CD14-positive monocyte (primary cell): Measurements from ENCODE around the gene FALEC. TPM values are rescaled to one million over a fixed set of nuclear protein-coding genes. Genes with fewer than 3 reads are reported as not detected.

Experiments
- DNase-seq, 3 donors: peaks; one replicate each; pipeline ENCODE4 v3.0.0-alpha.2; 2011 to 2022
- H2AFZ ChIP-seq: 2 replicates; pipeline ENCODE4 v1.6.0; 2012; ENCODE audit warnings: mild to moderate bottlenecking, low read depth, low read length, inconsistent platforms; ENCODE audit not compliant: insufficient read depth, poor library complexity, severe bottlenecking
- H3K27ac ChIP-seq, 2 donors: 1 replicate in 1 of 2; 2 replicates in 1 of 2; pipeline ENCODE4 v1.5.1; 2012 to 2013; ENCODE audit warnings: low read length in 2 of 2, control low read depth in 1 of 2, inconsistent platforms in 1 of 2, low read depth in 1 of 2, mild to moderate bottlenecking in 1 of 2
- H3K27me3 ChIP-seq, 2 donors: one replicate each; pipeline versions ENCODE4 v1.6.0 to v1.6.1; 2011 to 2013; ENCODE audit warnings: low read length in 2 of 2; ENCODE audit not compliant: control insufficient read depth in 2 of 2, insufficient read depth in 2 of 2
- H3K36me3 ChIP-seq, 2 donors: replicated peaks in 1 of 2; 1 replicate in 1 of 2; 2 replicates in 1 of 2; pipeline versions ENCODE4 v1.5.1 to v1.6.1; 2012 to 2013; ENCODE audit warnings: low read length in 2 of 2, control low read depth in 1 of 2, inconsistent platforms in 1 of 2, mild to moderate bottlenecking in 1 of 2; ENCODE audit not compliant: insufficient read depth in 2 of 2, control insufficient read depth in 1 of 2
- H3K4me1 ChIP-seq, 2 donors: 1 replicate in 1 of 2; 2 replicates in 1 of 2; pipeline versions ENCODE4 v1.5.1 to v1.6.1; 2012 to 2013; ENCODE audit warnings: low read length in 2 of 2, control low read depth in 1 of 2, inconsistent platforms in 1 of 2, mild to moderate bottlenecking in 1 of 2, moderate library complexity in 1 of 2; ENCODE audit not compliant: insufficient read depth in 2 of 2, control insufficient read depth in 1 of 2
- H3K4me2 ChIP-seq: replicated peaks from 2 replicates; pipeline ENCODE3; 2012; ENCODE audit warnings: low read length, moderate library complexity, mild to moderate bottlenecking; ENCODE audit not compliant: poor library complexity, severe bottlenecking; ENCODE audit errors: extremely low read depth
- H3K4me3 ChIP-seq, 3 experiments: fragments of 200-600 bp in 1 of 3; sonication (generic) in 1 of 3; replicated peaks in 1 of 3; 1 replicate in 2 of 3; 2 replicates in 1 of 3; pipeline ENCODE4 v1.5.1; 2011 to 2013; ENCODE audit warnings: low read length in 3 of 3, mild to moderate bottlenecking in 3 of 3, control low read depth in 2 of 3, low read depth in 2 of 3, inconsistent platforms in 1 of 3, moderate library complexity in 1 of 3
- H3K79me2 ChIP-seq: 2 replicates; pipeline ENCODE4 v1.6.0; 2012; ENCODE audit warnings: mild to moderate bottlenecking, control low read depth, inconsistent platforms, low read length, moderate library complexity; ENCODE audit not compliant: insufficient read depth
- H3K9ac ChIP-seq: 2 replicates; pipeline ENCODE4 v1.6.0; 2017; ENCODE audit warnings: low read length, mild to moderate bottlenecking; ENCODE audit not compliant: insufficient read depth, poor library complexity, severe bottlenecking
- H3K9me3 ChIP-seq, 2 donors: replicated peaks in 1 of 2; 1 replicate in 1 of 2; 2 replicates in 1 of 2; pipeline versions ENCODE4 v1.5.1 to v1.6.1; 2012 to 2013; ENCODE audit warnings: low read length in 2 of 2, control low read depth in 1 of 2; ENCODE audit not compliant: control insufficient read depth in 1 of 2, insufficient read depth in 1 of 2
- H4K20me1 ChIP-seq: 2 replicates; pipeline ENCODE4 v1.6.0; 2012; ENCODE audit warnings: mild to moderate bottlenecking, low read length, control low read depth, moderate library complexity; ENCODE audit not compliant: insufficient read depth
- H3K27ac Mint-ChIP-seq, 7 donors: one replicate each; pipeline ENCODE4 v1.8.0; 2020; ENCODE audit warnings: mild to moderate bottlenecking in 7 of 7, mixed read lengths in 7 of 7, moderate library complexity in 6 of 7, inconsistent platforms in 2 of 7
- H3K27me3 Mint-ChIP-seq, 3 donors: one replicate each; pipeline ENCODE4 v1.8.0; 2021 to 2022; ENCODE audit warnings: low read depth in 3 of 3, mild to moderate bottlenecking in 3 of 3, mixed read lengths in 3 of 3, moderate library complexity in 3 of 3, inconsistent platforms in 1 of 3
- H3K36me3 Mint-ChIP-seq, 2 donors: one replicate each; pipeline ENCODE4 v1.8.0; 2020; ENCODE audit warnings: mixed read lengths in 2 of 2, inconsistent platforms in 1 of 2, mild to moderate bottlenecking in 1 of 2
- H3K4me1 Mint-ChIP-seq: one replicate; pipeline ENCODE4 v1.8.0; 2020; ENCODE audit warnings: mild to moderate bottlenecking, mixed read lengths
- H3K4me3 Mint-ChIP-seq, 2 donors: one replicate each; pipeline ENCODE4 v1.8.0; 2020; ENCODE audit warnings: mild to moderate bottlenecking in 2 of 2, mixed read lengths in 2 of 2, moderate library complexity in 1 of 2
- H3K9me3 Mint-ChIP-seq, 7 donors: one replicate each; pipeline ENCODE4 v1.8.0; 2020 to 2022; ENCODE audit warnings: mixed read lengths in 7 of 7, mild to moderate bottlenecking in 6 of 7, moderate library complexity in 6 of 7, inconsistent platforms in 2 of 7
- CTCF ChIP-seq: fragments of 200-600 bp; IDR thresholded peaks from one replicate; pipeline ENCODE4 v1.8.0; 2022; ENCODE audit warnings: antibody characterized with exemption, mild to moderate bottlenecking
- WGBS: methylation state at CpG from one replicate; pipeline ENCODE4 v1.1.5; 2013; ENCODE audit warnings: missing lambda C conversion rate; ENCODE audit not compliant: insufficient coverage; 5-methylcytosine and 5-hydroxymethylcytosine counted together
- intact Hi-C, 2 donors: fragments of 100-400 bp; cut with micrococcal nuclease; formaldehyde crosslinking; loops; one replicate each; pipeline versions ENCODE4 v1.15.0 to v1.15.1; 2023
- polyA plus RNA-seq, 3 donors: library from polyadenylated mRNA; depleted of rRNA in 1 of 3; unstranded in 2 of 3; stranded (reverse) in 1 of 3; fragments of 300-500 nt in 2 of 3; fragments of >200 nt in 1 of 3; fragmentation: Illumina TruSeq in 2 of 3; gene quantifications; 1 replicate in 2 of 3; 2 replicates in 1 of 3; pipeline ENCODE4 v1.2.3, GENCODE V29; 2012 to 2021

The FALEC gene
- polyA plus RNA-seq, 3 donors: not detected

DNA sequence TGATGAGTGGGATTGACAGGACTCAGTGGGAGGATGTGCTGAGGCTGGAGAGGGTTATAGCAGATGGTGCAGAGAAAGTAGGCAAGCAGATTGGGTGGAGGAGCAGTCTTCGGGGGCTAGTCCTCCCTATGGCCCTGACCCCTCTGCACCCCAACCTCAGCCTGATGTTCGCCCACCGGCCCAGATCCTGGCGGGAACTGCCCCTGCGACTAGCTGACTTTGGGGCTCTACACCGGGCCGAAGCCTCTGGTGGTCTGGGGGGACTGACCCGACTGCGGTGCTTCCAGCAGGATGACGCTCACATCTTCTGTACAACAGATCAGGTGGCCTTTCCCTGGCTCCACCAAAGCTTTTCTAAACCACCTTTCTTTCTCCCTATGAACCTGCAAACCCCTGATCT lies 17.2 kb upstream of the FALEC start:
- H3K79me2 ChIP-seq: no peaks in the 10 kb centered on the region
- peaks cover 54 to 72% of the 10 kb centered on the region in 2 donors for H3K36me3 ChIP-seq
- no peaks in the 10 kb centered on the region for H3K27me3 Mint-ChIP-seq
- no peaks in the 10 kb centered on the region for H3K4me1 ChIP-seq
- H3K9ac ChIP-seq: no peak overlapping the region
- no peak overlapping the region for H3K27ac ChIP-seq
- no peak overlapping the region for H2AFZ ChIP-seq
- H3K27me3 ChIP-seq: no peaks in the 10 kb centered on the region
- no peak overlapping the region for H3K4me3 ChIP-seq
- intact Hi-C loops: no loop called here
- no peak overlapping the region for H3K4me2 ChIP-seq
- WGBS: 100% methylated on average over 9 of the region's 10 CpGs
- H3K36me3 Mint-ChIP-seq: peaks cover 64 to 86% of the 10 kb centered on the region in 2 donors
- H4K20me1 ChIP-seq: no peaks in the 10 kb centered on the region
- TF ChIP-seq CTCF: no peak
- H3K4me3 Mint-ChIP-seq: no peak overlapping the region
- no peak for DNase-seq
- no peaks in the 10 kb centered on the region for H3K9me3 ChIP-seq
- H3K4me1 Mint-ChIP-seq: no peaks in the 10 kb centered on the region
- peaks cover 0 to 3% (median 0%) of the 10 kb centered on the region in 7 donors for H3K9me3 Mint-ChIP-seq
- no peak overlapping the region for H3K27ac Mint-ChIP-seq

- H3K27me3 ChIP-seq: no peaks in the 10 kb centered on the region
- H3K9me3 ChIP-seq: no peaks in the 10 kb centered on the region
- H3K27ac Mint-ChIP-seq: peak overlapping the region in 1 of 7 donors; percentile 67
- no peak overlapping the region for H3K9ac ChIP-seq
- peaks cover 4 to 17% of the 10 kb centered on the region in 2 donors for H3K4me1 ChIP-seq
- peaks cover 44 to 50% of the 10 kb centered on the region in 2 donors for H3K36me3 ChIP-seq
- no peaks in the 10 kb centered on the region for H3K27me3 Mint-ChIP-seq
- no peak overlapping the region for H3K4me3 Mint-ChIP-seq
- no peak overlapping the region for H3K4me3 ChIP-seq
- H3K79me2 ChIP-seq: no peaks in the 10 kb centered on the region
- 100% methylated on average over 4 of the region's 6 CpGs for WGBS
- no peaks in the 10 kb centered on the region for H3K9me3 Mint-ChIP-seq
- no peak overlapping the region for H3K4me2 ChIP-seq
- peaks cover 58 to 61% of the 10 kb centered on the region in 2 donors for H3K36me3 Mint-ChIP-seq
- intact Hi-C loops: no loop called here
- DNase-seq: no peak
- no peaks in the 10 kb centered on the region for H4K20me1 ChIP-seq
- peaks cover 14% of the 10 kb centered on the region for H3K4me1 Mint-ChIP-seq
- no peak for TF ChIP-seq CTCF
- H2AFZ ChIP-seq: no peak overlapping the region
- H3K27ac ChIP-seq: no peak overlapping the region
Observed at GRCh38 chr1:150505431-150505830, 10.1 kb upstream of the FALEC start.
